ENCODE results near the gene NKX6-1. TPM values are rescaled to one million over a fixed set of nuclear protein-coding genes. Genes with fewer than 3 reads are reported as not detected.

The NKX6-1 gene
- total RNA-seq, 1 experiment from 2014 or later = not detected

DNA sequence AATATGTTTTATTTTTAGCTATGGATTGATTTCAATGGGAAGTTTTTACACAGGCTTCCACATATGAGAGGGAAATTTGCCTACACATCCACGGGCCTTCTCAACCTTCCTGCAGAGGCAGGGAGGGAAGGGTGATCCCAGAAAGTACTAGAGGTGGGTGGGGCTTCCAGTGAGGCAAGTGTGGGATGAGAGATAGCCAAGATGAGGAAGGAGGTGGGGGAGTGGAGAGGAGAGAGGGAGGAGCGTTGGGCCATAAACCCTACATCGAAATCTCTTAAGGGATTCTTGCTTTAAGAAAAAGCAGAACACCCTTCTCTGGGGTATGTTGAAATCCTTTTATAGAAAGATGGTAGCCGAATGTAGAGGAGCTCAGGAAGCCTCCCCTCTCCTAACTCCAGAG is 19.0 kb downstream of the NKX6-1 start:
- Histone ChIP-seq H3K9ac (ENCODE audit: low read length) (no peak overlapping the region), H3K4me2 (ENCODE audit: low read depth, low read length, poor library complexity, severe bottlenecking) (no peak overlapping the region), H3K9me3 (ENCODE audit: low read length) (no peaks in the 10 kb centered on the region), H3K27me3 (ENCODE audit: low read length) (no peaks in the 10 kb centered on the region), H2AFZ (ENCODE audit: low read length) (no peak overlapping the region), H3K4me3 (ENCODE audit: low read length) (no peak overlapping the region), H3K27ac (ENCODE audit: low read length) (no peak overlapping the region), H3K36me3 (ENCODE audit: insufficient read depth, low read length) (no peaks in the 10 kb centered on the region), H3K4me1 (ENCODE audit: low read length) (no peaks in the 10 kb centered on the region), H3K79me2 (ENCODE audit: low read length) (no peaks in the 10 kb centered on the region), H3K9me2 (replicated peaks; ENCODE audit: insufficient read depth, low read length) (no peaks in the 10 kb centered on the region), H4K20me1 (ENCODE audit: insufficient read depth, low read depth, low read length) (no peaks in the 10 kb centered on the region)
- no peak for DNase-seq

DNA sequence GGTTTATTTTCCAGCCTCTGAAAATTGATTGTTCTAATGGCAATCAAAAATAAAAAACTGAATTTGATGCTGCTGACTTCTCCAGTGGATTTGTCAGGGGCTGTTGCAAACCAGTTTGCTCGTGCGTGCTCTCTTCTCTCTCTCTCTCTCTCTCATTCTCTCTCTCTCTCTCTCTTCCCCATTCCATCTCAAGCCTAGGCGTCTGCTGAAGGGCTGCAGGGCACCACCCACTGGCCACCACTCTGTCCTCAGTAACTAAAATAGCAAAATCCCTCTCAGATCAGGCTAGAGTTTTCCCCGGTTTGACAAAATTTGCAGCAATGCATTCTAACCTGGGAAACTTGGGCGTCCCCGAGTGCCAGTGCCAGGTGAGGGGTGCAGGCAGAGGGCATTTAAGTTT is 19.4 kb downstream of the NKX6-1 start:
- H3K27me3 ChIP-seq (ENCODE audit: low read length) = no peaks in the 10 kb centered on the region
- DNase-seq = no peak

DNA sequence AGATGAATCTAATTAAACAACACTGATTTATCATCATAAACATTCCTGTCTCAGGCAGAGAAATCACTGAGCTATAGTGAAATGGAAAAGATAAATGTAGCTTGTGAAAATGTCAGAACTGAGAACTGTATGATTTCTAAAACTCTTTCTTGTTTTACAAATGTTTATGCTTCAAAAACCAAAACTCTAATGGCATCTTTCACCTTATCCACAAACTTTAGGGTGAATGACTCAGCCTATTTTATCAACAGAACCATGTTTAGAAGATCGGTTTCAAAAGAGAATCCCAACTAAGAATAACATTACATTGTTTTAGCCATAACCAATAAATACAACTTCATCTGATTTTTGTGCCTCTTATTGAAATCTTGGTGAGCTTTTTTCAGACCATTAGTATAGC is 21.4 kb downstream of the NKX6-1 start:
- Histone ChIP-seq H3K4me2 (ENCODE audit: low read depth, low read length, poor library complexity, severe bottlenecking) (no peak overlapping the region), H3K9me3 (ENCODE audit: low read length) (no peaks in the 10 kb centered on the region), H3K4me1 (ENCODE audit: low read length) (no peaks in the 10 kb centered on the region), H3K36me3 (ENCODE audit: insufficient read depth, low read length) (no peaks in the 10 kb centered on the region), H3K79me2 (ENCODE audit: low read length) (no peaks in the 10 kb centered on the region), H3K4me3 (ENCODE audit: low read length) (no peak overlapping the region), H3K9me2 (replicated peaks; ENCODE audit: insufficient read depth, low read length) (no peaks in the 10 kb centered on the region), H3K27ac (ENCODE audit: low read length) (no peak overlapping the region), H3K27me3 (ENCODE audit: low read length) (no peaks in the 10 kb centered on the region), H2AFZ (ENCODE audit: low read length) (no peak overlapping the region), H4K20me1 (ENCODE audit: insufficient read depth, low read depth, low read length) (no peaks in the 10 kb centered on the region), H3K9ac (ENCODE audit: low read length) (no peak overlapping the region)
- DNase-seq = no peak

More for the DNA sequence above, 19.4 kb downstream of the NKX6-1 start:
- Histone ChIP-seq H3K9ac (ENCODE audit: low read length) (no peak overlapping the region), H4K20me1 (ENCODE audit: insufficient read depth, low read depth, low read length) (no peaks in the 10 kb centered on the region), H3K4me3 (ENCODE audit: low read length) (no peak overlapping the region), H3K36me3 (ENCODE audit: insufficient read depth, low read length) (no peaks in the 10 kb centered on the region), H3K4me1 (ENCODE audit: low read length) (no peaks in the 10 kb centered on the region), H3K4me2 (ENCODE audit: low read depth, low read length, poor library complexity, severe bottlenecking) (no peak overlapping the region), H2AFZ (ENCODE audit: low read length) (no peak overlapping the region), H3K79me2 (ENCODE audit: low read length) (no peaks in the 10 kb centered on the region), H3K27ac (ENCODE audit: low read length) (no peak overlapping the region), H3K9me2 (replicated peaks; ENCODE audit: insufficient read depth, low read length) (no peaks in the 10 kb centered on the region), H3K9me3 (ENCODE audit: low read length) (no peaks in the 10 kb centered on the region)

DNA sequence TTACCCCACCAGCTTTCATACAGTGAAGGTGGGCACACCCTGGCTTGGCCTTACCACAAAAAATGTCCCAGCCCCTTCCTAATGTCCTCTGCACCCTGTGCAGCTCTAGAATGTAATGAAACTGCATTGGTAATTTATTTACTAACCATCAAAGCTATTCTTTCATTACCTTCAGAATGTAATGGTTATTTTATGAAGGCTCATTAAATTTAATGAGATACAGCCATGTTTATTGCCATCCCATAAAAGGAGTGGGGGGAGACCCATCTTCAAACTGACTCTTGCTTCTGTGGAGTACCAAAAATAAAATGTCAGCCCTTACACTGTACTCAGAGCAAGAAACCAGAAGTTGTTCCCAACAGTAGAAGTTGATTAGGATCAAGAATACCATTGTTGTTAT is 25.0 kb downstream of the NKX6-1 start:
- no peaks in the 10 kb centered on the region for H3K79me2 ChIP-seq (ENCODE audit: low read length)
- no peak overlapping the region for H3K27ac ChIP-seq (ENCODE audit: low read length)
- no peak for DNase-seq
- H3K9ac ChIP-seq (ENCODE audit: low read length) = no peak overlapping the region
- no peaks in the 10 kb centered on the region for H3K27me3 ChIP-seq (ENCODE audit: low read length)
- H3K9me2 ChIP-seq (replicated peaks; ENCODE audit: insufficient read depth, low read length) = no peaks in the 10 kb centered on the region
- no peaks in the 10 kb centered on the region for H3K36me3 ChIP-seq (ENCODE audit: insufficient read depth, low read length)
- no peak overlapping the region for H3K4me2 ChIP-seq (ENCODE audit: low read depth, low read length, poor library complexity, severe bottlenecking)
- H3K4me3 ChIP-seq (ENCODE audit: low read length) = no peak overlapping the region
- H3K4me1 ChIP-seq (ENCODE audit: low read length) = no peaks in the 10 kb centered on the region
- H2AFZ ChIP-seq (ENCODE audit: low read length) = no peak overlapping the region
- no peaks in the 10 kb centered on the region for H4K20me1 ChIP-seq (ENCODE audit: insufficient read depth, low read depth, low read length)
- no peaks in the 10 kb centered on the region for H3K9me3 ChIP-seq (ENCODE audit: low read length)

DNA sequence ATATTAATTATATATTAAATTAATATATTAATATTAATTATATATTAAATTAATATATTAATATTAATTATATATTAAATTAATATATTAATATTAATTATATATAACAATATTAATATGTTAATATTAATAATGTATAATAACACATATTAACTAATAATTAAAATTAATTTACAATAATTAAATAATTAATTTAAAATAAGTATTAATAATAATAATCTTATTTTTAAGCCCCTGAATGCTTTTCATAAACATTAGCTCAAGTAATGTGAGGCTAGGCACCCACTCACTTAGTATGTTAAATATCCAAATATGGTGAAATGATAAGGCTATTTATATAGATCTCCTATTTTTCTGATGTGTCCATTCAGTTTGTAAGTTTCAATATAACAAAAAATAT is 26.9 kb downstream of the NKX6-1 start:
- Histone ChIP-seq H4K20me1 (ENCODE audit: insufficient read depth, low read depth, low read length) (no peaks in the 10 kb centered on the region), H3K79me2 (ENCODE audit: low read length) (no peaks in the 10 kb centered on the region), H3K9ac (ENCODE audit: low read length) (no peak overlapping the region), H3K4me2 (ENCODE audit: low read depth, low read length, poor library complexity, severe bottlenecking) (no peak overlapping the region), H3K4me3 (ENCODE audit: low read length) (no peak overlapping the region), H3K9me3 (ENCODE audit: low read length) (no peaks in the 10 kb centered on the region), H3K9me2 (replicated peaks; ENCODE audit: insufficient read depth, low read length) (no peaks in the 10 kb centered on the region), H3K27ac (ENCODE audit: low read length) (no peak overlapping the region), H3K27me3 (ENCODE audit: low read length) (no peaks in the 10 kb centered on the region), H3K36me3 (ENCODE audit: insufficient read depth, low read length) (no peaks in the 10 kb centered on the region), H2AFZ (ENCODE audit: low read length) (no peak overlapping the region), H3K4me1 (ENCODE audit: low read length) (no peaks in the 10 kb centered on the region)
- no peak for DNase-seq

DNA sequence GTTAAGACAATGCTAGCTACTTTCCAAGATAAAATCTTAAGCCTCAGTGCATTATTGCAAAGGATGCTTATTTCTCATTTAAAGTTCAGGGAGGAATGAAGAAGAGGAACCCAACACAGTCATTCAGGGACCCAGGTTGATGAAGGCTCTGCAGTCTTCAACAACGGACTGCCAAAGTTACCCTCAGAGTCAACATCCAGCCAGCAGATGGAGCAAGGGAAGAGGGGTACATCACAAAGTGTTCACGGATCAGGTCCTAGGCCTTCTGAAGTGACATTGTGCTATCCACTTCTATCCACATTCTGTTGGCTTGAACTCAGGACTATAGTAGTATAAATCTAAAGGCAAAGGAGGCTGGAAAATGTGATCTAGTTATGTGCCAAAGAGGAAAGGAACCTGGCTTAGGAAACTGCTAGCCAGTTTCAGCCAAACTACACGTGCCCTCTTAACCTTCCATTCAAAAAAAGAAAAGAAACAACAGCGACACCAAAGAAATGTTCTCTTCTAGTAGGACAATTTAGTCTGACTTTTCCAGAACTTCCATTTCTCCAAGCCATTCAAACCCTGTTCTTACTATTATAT is 28.8 kb downstream of the NKX6-1 start:
- no peak overlapping the region for H3K27ac ChIP-seq (ENCODE audit: low read length)
- H3K4me3 ChIP-seq (ENCODE audit: low read length) = no peak overlapping the region
- no peak overlapping the region for H3K4me2 ChIP-seq (ENCODE audit: low read depth, low read length, poor library complexity, severe bottlenecking)
- H2AFZ ChIP-seq (ENCODE audit: low read length) = no peak overlapping the region
- no peak overlapping the region for H3K9ac ChIP-seq (ENCODE audit: low read length)
- no peaks in the 10 kb centered on the region for H3K27me3 ChIP-seq (ENCODE audit: low read length)
- DNase-seq = peak; percentile 66
- no peaks in the 10 kb centered on the region for H4K20me1 ChIP-seq (ENCODE audit: insufficient read depth, low read depth, low read length)
- no peaks in the 10 kb centered on the region for H3K4me1 ChIP-seq (ENCODE audit: low read length)
- H3K79me2 ChIP-seq (ENCODE audit: low read length) = no peaks in the 10 kb centered on the region
- H3K9me3 ChIP-seq (ENCODE audit: low read length) = no peaks in the 10 kb centered on the region
- no peaks in the 10 kb centered on the region for H3K9me2 ChIP-seq (replicated peaks; ENCODE audit: insufficient read depth, low read length)
- H3K36me3 ChIP-seq (ENCODE audit: insufficient read depth, low read length) = no peaks in the 10 kb centered on the region

DNA sequence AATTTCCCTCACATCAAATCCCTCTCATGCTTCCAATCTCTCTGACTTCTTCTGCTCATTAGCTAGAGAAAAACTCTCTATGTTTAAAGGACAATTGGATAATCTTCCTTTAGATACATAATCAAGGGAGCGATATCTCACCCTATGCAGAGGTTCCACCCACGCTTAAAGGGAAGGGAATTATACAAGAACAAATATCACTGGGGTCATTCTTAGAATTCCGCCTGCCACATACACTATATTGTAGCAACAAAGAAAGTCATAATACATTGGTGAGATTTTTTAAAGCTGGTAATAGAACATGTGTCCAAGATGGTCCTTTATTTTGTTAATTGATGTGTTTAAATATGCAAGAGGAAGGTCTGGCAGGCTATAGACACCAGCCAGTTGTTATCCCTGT is 31.5 kb downstream of the NKX6-1 start:
- H3K36me3 ChIP-seq (ENCODE audit: insufficient read depth, low read length) = no peaks in the 10 kb centered on the region
- no peaks in the 10 kb centered on the region for H3K79me2 ChIP-seq (ENCODE audit: low read length)
- no peaks in the 10 kb centered on the region for H3K27me3 ChIP-seq (ENCODE audit: low read length)
- no peaks in the 10 kb centered on the region for H3K4me1 ChIP-seq (ENCODE audit: low read length)
- no peaks in the 10 kb centered on the region for H3K9me2 ChIP-seq (replicated peaks; ENCODE audit: insufficient read depth, low read length)
- H3K27ac ChIP-seq (ENCODE audit: low read length) = no peak overlapping the region
- H3K9me3 ChIP-seq (ENCODE audit: low read length) = no peaks in the 10 kb centered on the region
- no peak for DNase-seq
- no peak overlapping the region for H3K9ac ChIP-seq (ENCODE audit: low read length)
- H2AFZ ChIP-seq (ENCODE audit: low read length) = no peak overlapping the region
- no peak overlapping the region for H3K4me3 ChIP-seq (ENCODE audit: low read length)
- no peaks in the 10 kb centered on the region for H4K20me1 ChIP-seq (ENCODE audit: insufficient read depth, low read depth, low read length)
- no peak overlapping the region for H3K4me2 ChIP-seq (ENCODE audit: low read depth, low read length, poor library complexity, severe bottlenecking)

DNA sequence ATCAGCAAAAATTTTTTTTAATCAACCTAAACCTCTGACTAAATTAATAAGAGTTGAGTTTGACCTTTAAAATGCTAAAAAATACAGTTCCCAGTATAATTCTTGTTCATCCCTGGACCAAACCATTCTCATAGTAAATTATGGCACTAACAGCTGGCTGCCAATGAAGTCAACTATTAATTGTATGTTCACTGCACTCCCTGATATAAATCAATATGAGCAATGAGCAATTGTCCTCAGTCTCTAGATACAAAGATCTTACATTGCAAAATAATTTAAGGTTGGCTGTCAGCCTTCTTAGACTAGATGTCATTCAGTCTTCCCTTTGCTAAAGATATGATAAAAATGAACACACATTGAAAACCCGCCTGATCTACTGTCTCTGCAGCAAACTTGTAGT is 39.3 kb downstream of the NKX6-1 start:
- Histone ChIP-seq H3K79me2 (ENCODE audit: low read length) (no peaks in the 10 kb centered on the region), H3K27ac (ENCODE audit: low read length) (no peak overlapping the region), H3K9ac (ENCODE audit: low read length) (no peak overlapping the region), H2AFZ (ENCODE audit: low read length) (no peak overlapping the region), H3K27me3 (ENCODE audit: low read length) (no peaks in the 10 kb centered on the region), H3K36me3 (ENCODE audit: insufficient read depth, low read length) (no peaks in the 10 kb centered on the region), H4K20me1 (ENCODE audit: insufficient read depth, low read depth, low read length) (no peaks in the 10 kb centered on the region), H3K4me3 (ENCODE audit: low read length) (no peak overlapping the region), H3K4me1 (ENCODE audit: low read length) (no peaks in the 10 kb centered on the region), H3K9me2 (replicated peaks; ENCODE audit: insufficient read depth, low read length) (no peaks in the 10 kb centered on the region), H3K4me2 (ENCODE audit: low read depth, low read length, poor library complexity, severe bottlenecking) (no peak overlapping the region), H3K9me3 (ENCODE audit: low read length) (no peaks in the 10 kb centered on the region)
- no peak for DNase-seq

DNA sequence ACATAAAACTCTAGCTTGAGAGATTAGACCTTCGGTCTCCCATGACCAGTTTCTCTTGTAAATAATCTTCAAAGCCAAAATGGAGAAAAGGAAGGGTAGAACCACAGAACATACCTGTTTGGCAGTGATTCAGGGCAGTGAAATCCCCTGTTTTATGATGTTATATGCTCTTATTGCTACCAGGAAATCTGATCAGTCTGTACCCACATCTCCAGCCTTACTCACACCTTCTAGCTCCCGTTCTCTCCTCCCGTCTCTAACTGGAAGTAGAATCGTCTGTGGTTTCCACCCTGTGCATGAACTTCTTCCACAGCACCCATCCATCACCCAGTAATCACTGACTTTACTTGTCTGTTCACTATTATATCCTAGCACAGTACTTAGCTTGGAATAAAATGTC is 42.9 kb downstream of the NKX6-1 start:
- Histone ChIP-seq H2AFZ (ENCODE audit: low read length) (no peak overlapping the region), H3K4me3 (ENCODE audit: low read length) (no peak overlapping the region), H3K9me3 (ENCODE audit: low read length) (no peaks in the 10 kb centered on the region), H3K4me1 (ENCODE audit: low read length) (no peaks in the 10 kb centered on the region), H3K4me2 (ENCODE audit: low read depth, low read length, poor library complexity, severe bottlenecking) (no peak overlapping the region), H4K20me1 (ENCODE audit: insufficient read depth, low read depth, low read length) (no peaks in the 10 kb centered on the region), H3K9ac (ENCODE audit: low read length) (no peak overlapping the region), H3K27ac (ENCODE audit: low read length) (no peak overlapping the region), H3K27me3 (ENCODE audit: low read length) (no peaks in the 10 kb centered on the region), H3K36me3 (ENCODE audit: insufficient read depth, low read length) (no peaks in the 10 kb centered on the region), H3K79me2 (ENCODE audit: low read length) (no peaks in the 10 kb centered on the region), H3K9me2 (replicated peaks; ENCODE audit: insufficient read depth, low read length) (no peaks in the 10 kb centered on the region)
- DNase-seq = no peak
